Thymus (tissue), 14 donors: ENCODE results near the gene CWF19L2. TPM values are rescaled to one million over a fixed set of nuclear protein-coding genes. Genes with fewer than 3 reads are reported as not detected.
"Not testable (repeated sequence)": the region's sequence is repeated elsewhere in the genome, so short reads cannot be mapped to it uniquely, and the experiment has no call there.

Source experiments
- DNase-seq, 9 donors: peaks; one replicate each; pipeline ENCODE4 v3.0.0-alpha.2; 2013; ENCODE audit warnings: low spot score in 9 of 9, low read depth in 6 of 9, missing footprints in 1 of 9
- H3K27ac ChIP-seq, 2 donors: one replicate each; pipeline ENCODE4 v1.5.1; 2013; ENCODE audit warnings: control low read depth in 1 of 2, low read depth in 1 of 2, low read length in 1 of 2, mild to moderate bottlenecking in 1 of 2, moderate library complexity in 1 of 2
- H3K27me3 ChIP-seq, 2 donors: one replicate each; pipeline ENCODE4 v1.5.1; 2013; ENCODE audit warnings: low read length in 1 of 2; ENCODE audit not compliant: control insufficient read depth in 2 of 2, insufficient read depth in 1 of 2
- H3K36me3 ChIP-seq, 2 donors: one replicate each; pipeline ENCODE4 v1.5.1; 2013; ENCODE audit warnings: low read length in 1 of 2, mild to moderate bottlenecking in 1 of 2, moderate library complexity in 1 of 2; ENCODE audit not compliant: control insufficient read depth in 2 of 2, insufficient read depth in 2 of 2
- H3K4me1 ChIP-seq, 2 donors: one replicate each; pipeline ENCODE4 v1.5.1; 2013; ENCODE audit warnings: low read length in 2 of 2; ENCODE audit not compliant: control insufficient read depth in 2 of 2, insufficient read depth in 2 of 2
- H3K4me3 ChIP-seq, 2 donors: one replicate each; pipeline ENCODE4 v1.5.1; 2013; ENCODE audit warnings: low read length in 2 of 2, control low read depth in 1 of 2, mild to moderate bottlenecking in 1 of 2
- H3K9me3 ChIP-seq, 2 donors: one replicate each; pipeline ENCODE4 v1.5.1; 2013; ENCODE audit warnings: low read length in 1 of 2, mild to moderate bottlenecking in 1 of 2; ENCODE audit not compliant: control insufficient read depth in 2 of 2, insufficient read depth in 1 of 2
- WGBS: extraction: QIAGEN DNeasy Blood & Tissue Kit; methylation state at CpG from one replicate; pipeline ENCODE4 v1.1.7; 2013; 5-methylcytosine and 5-hydroxymethylcytosine counted together
- long read RNA-seq, 10 donors: transcript quantifications; one replicate each; lab custom pipeline, GENCODE V29; 2026
- polyA plus RNA-seq: library from polyadenylated mRNA; stranded (reverse); fragments of 200-250 nt; gene quantifications from one replicate; pipeline ENCODE4 v1.2.3, GENCODE V29; 2013
- total RNA-seq: library from RNA; stranded (reverse); fragments of 120-200 nt; gene quantifications from one replicate; pipeline ENCODE4 v1.2.4, GENCODE V29; 2013
- donor health status: healthy.

Gene CWF19L2
- total RNA-seq (20.4 TPM), polyA plus RNA-seq (12.1 TPM)
- long read RNA-seq, donor 1, result 0 reads
- long read RNA-seq, donor 2, result 0 reads
- long read RNA-seq, donor 3, partial matches to known transcripts, result 0 of 3 reads
- long read RNA-seq, donor 3, other reads (novel, unspliced or antisense), result 0 of 3 reads
- long read RNA-seq, donor 4, result 0 reads
- long read RNA-seq, donor 5, result 0 reads
- long read RNA-seq, donor 6, partial matches to known transcripts, result 0 of 4 reads
- long read RNA-seq, donor 6, other reads (novel, unspliced or antisense), result 0 of 4 reads
- long read RNA-seq, donor 7, partial matches to known transcripts, result 5 of 10 reads
- long read RNA-seq, donor 7, other reads (novel, unspliced or antisense), result 0 of 10 reads
- long read RNA-seq, donor 8, result 0 reads
- long read RNA-seq, donor 9, partial matches to known transcripts, result 0 of 1 reads
- long read RNA-seq, donor 9, other reads (novel, unspliced or antisense), result 0 of 1 reads
- long read RNA-seq, donor 10, result 0 reads

DNA sequence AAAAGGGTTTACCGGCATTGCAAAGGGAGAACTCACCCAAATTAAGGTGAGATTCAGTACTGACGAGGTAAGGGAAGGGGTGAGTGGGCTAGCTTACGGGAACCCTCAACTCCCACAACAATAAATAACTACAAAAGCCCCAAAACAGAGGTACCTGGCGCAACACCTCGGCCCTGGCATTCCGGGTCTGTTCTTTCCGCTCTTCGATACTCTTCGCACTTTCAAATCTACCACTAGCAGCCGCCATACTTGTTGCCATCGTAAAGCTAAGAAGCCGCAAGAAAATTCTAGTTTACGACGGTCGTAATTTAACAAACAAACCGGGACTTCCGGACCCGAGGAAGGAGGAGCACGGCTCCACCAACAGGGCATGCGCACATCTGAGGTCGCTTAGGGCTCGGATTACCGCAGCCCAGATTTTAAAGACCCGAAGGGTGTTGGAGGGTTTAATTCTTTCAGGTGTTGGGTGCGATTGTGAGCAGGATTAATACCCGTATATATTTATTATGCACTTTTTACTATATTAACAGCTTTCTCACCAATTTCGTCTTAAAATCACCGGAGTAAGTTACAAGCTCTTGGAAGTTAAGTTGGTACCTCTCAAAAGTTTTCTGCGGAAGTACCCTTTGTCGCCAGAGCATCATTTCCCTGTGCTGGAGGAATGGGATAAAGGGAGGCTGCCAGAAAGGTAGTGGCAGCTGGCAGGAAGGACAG lies at the start of gene CWF19L2:
TSS of gene CWF19L2 (minus strand) at position 268 of the 714 bp plus-strand sequence. CDS start at position 259, 9 bp downstream.
- peak within 1 kb of the TSS; percentile 78 to 93 for H3K4me3 ChIP-seq
- under 1% methylated on average over 30 of the region's 30 CpGs for whole genome bisulfite sequencing

DNA sequence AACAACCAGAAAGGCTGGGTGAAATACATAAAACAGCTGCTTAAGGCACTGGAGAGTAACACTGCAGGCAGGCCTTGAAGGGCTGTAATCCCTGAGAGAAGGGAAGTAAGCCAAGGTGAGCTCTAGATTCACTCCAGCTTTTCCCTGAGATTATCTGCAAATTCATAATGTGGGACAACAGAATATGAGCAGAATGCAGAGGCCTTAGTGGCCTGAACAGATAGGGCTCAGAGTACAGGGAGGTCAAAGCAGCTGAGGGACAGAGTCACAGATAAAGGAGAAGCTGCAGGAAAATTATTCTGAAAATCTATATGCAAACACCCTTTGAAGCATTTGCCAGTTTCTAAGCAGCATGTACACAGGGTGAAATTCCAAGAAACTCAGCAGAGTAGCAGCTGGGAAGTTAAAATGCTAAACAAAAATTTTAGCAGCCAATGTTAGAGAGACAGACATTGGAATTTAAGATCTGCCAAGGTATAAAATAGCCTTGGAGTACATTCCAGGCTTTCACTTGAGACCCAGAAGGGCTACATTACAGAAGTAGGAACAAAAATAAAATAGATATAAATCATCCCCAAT lies 48.1 kb upstream of the CWF19L2 start:
- Histone ChIP-seq H3K9me3 (peaks cover 0 to 3% of the 10 kb centered on the region in 2 donors), H3K4me3 (no peak overlapping the region), H3K36me3 (peaks cover 12 to 14% of the 10 kb centered on the region in 2 donors), H3K27ac (no peak overlapping the region), H3K27me3 (no peaks in the 10 kb centered on the region), H3K4me1 (no peaks in the 10 kb centered on the region)
- no peak for DNase-seq

More for the DNA sequence above, at the start of gene CWF19L2:
- DNase-seq, result peak; percentile 79 to 98 (median 91)
- H3K27me3 ChIP-seq, result no peaks in the 10 kb centered on the region
- peaks cover 2 to 3% of the 10 kb centered on the region in 2 donors for H3K4me1 ChIP-seq
- no peaks in the 10 kb centered on the region for H3K9me3 ChIP-seq
- H3K36me3 ChIP-seq, result peaks cover 13% of the 10 kb centered on the region in 2 donors
- peak within 1 kb of the TSS; percentile 80 to 87 for H3K27ac ChIP-seq

DNA sequence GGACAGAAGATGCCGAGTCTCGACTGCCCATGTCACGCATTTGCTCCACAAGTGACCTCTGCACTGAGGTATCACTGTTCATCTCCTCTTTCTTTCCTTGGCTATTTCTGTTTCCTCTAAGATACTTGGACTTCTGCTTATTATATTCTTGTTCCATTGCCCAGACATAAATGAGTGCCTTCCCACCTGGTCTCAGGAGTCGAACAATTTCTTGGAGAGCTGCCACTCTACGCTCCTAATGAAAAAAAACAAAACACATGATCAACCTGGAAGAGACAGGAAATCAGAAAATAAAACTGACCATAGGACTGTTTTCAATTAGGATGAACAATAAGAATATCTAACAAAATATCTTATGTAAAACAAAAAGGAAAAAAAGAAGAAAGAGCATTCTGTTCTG lies 47.4 kb upstream of the CWF19L2 start:
- peaks cover 12 to 14% of the 10 kb centered on the region in 2 donors for H3K36me3 ChIP-seq
- no peak overlapping the region for H3K27ac ChIP-seq
- no peak for DNase-seq
- H3K9me3 ChIP-seq, result peaks cover 0 to 3% of the 10 kb centered on the region in 2 donors
- no peaks in the 10 kb centered on the region for H3K27me3 ChIP-seq
- H3K4me3 ChIP-seq, result no peak overlapping the region
- H3K4me1 ChIP-seq, result no peaks in the 10 kb centered on the region
- WGBS, result 96% methylated on average over 5 of the region's 5 CpGs

DNA sequence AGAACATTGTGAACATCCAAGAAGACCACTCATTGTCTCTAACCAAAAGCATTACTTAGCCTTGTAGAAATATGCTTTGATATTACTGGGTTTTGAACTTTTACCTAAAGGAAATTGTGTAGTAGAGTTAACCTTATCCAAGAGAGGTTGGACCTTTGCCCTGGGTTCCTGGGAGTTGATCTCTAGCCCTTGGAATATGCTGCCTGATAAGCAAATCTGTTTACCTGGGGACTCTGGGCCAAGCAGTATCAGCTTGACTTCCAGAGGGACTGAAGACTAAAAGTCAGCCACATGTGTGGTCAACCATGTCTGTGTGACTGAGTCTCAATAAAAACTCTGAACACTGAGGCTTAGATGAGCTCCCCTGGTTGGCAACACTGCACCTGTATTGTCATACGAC lies 44.1 kb upstream of the CWF19L2 start:
- H3K27ac ChIP-seq, result no peak overlapping the region
- DNase-seq, result no peak
- 100% methylated on average over 1 of the region's 1 CpG for WGBS
- no peaks in the 10 kb centered on the region for H3K27me3 ChIP-seq
- peaks cover 12 to 14% of the 10 kb centered on the region in 2 donors for H3K36me3 ChIP-seq
- H3K4me1 ChIP-seq, result no peaks in the 10 kb centered on the region
- H3K9me3 ChIP-seq, result peaks cover 0 to 3% of the 10 kb centered on the region in 2 donors
- no peak overlapping the region for H3K4me3 ChIP-seq

DNA sequence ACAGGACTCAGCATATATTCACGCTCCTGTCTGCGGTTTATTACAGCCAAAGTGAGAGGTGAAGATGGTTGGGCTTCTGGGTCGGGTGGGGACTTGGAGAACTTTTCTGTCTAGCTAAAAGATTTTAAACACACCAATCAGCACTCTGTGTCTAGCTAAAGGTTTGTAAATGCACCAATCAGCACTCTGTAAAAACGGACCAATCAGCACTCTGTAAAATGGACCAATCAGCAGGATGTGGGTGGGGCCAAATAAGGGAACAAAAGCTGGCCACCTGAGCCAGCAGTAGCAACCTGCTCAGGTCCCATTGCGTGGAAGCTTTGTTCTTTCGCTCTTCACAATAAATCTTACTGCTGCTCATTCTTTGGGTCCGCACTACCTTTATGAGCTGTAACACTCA lies 39.7 kb upstream of the CWF19L2 start:
- H3K27me3 ChIP-seq, H3K36me3 ChIP-seq, DNase-seq, H3K4me1 ChIP-seq, H3K4me3 ChIP-seq, H3K27ac ChIP-seq, H3K9me3 ChIP-seq: not testable (repeated sequence)
- WGBS, result 96% methylated on average over 7 of the region's 7 CpGs

DNA sequence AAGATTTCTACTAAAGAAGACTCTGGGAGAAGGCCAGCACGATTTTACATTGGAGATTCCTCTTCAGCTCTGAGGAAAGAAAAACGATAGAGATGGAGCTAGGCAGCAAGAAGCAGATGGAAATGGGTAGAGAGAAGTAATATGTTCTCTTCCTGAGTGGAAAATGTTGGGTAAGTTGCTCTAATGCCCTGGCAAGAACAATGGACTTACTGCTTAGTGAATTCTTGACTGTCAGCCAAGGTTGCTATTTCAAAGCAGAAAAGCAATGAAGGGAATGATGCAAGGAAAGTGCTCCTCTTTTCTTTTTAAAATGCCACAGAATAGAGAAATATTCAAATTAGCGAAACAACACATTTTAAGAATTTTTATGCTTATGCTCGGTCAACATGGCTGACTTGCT lies 38.4 kb upstream of the CWF19L2 start:
- H3K4me3 ChIP-seq, result no peak overlapping the region
- H3K27me3 ChIP-seq, result no peaks in the 10 kb centered on the region
- H3K4me1 ChIP-seq, result no peaks in the 10 kb centered on the region
- no peak for DNase-seq
- 87% methylated on average over 4 of the region's 4 CpGs for WGBS
- H3K27ac ChIP-seq, result no peak overlapping the region
- H3K36me3 ChIP-seq, result no peaks in the 10 kb centered on the region
- no peaks in the 10 kb centered on the region for H3K9me3 ChIP-seq

DNA sequence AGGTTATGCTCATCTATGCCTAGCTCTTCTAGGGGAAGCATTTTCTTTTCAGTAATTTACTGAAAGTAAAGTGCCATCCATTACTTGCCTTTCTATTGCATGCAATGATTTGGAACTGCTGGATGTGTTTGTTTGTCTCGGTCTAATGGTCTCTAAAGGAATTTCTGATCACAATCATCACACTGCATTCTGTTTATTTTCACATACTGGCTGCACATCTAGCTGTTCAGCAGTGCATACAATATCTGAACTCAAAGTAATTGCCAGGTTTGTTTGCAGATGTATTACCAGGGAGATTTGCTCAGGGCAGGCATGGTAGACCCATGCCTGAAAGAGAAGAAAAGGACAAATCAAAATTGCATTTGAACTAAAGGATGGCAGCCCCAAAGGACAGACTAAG lies 36.4 kb upstream of the CWF19L2 start:
- no peaks in the 10 kb centered on the region for H3K4me1 ChIP-seq
- no peaks in the 10 kb centered on the region for H3K36me3 ChIP-seq
- H3K27ac ChIP-seq, result no peak overlapping the region
- no peaks in the 10 kb centered on the region for H3K9me3 ChIP-seq
- H3K27me3 ChIP-seq, result no peaks in the 10 kb centered on the region
- WGBS, result 93% methylated on average over 1 of the region's 1 CpG
- no peak overlapping the region for H3K4me3 ChIP-seq
- no peak for DNase-seq

DNA sequence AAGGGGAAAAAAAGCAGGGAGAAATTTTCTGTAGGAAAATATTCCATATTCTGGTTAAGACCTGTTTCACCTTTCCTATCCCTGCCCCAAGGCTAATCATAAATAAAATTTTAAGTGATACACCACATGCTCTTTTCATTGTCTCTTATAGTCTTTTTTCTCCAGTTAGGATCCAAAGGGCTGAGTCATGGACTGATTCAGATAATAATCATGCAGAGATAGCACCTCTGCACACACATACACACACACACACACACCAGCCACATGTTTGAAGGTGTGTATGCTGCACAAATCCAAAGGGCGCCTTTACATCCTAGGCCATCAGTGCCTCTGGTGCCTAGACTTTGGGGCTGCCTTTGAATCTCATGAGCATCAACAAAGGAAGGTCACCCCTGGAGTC lies 35.5 kb upstream of the CWF19L2 start:
- no peaks in the 10 kb centered on the region for H3K27me3 ChIP-seq
- H3K36me3 ChIP-seq, result no peaks in the 10 kb centered on the region
- H3K4me3 ChIP-seq, result no peak overlapping the region
- H3K4me1 ChIP-seq, result no peaks in the 10 kb centered on the region
- 95% methylated on average over 1 of the region's 1 CpG for WGBS
- H3K27ac ChIP-seq, result no peak overlapping the region
- H3K9me3 ChIP-seq, result no peaks in the 10 kb centered on the region
- DNase-seq, result no peak

DNA sequence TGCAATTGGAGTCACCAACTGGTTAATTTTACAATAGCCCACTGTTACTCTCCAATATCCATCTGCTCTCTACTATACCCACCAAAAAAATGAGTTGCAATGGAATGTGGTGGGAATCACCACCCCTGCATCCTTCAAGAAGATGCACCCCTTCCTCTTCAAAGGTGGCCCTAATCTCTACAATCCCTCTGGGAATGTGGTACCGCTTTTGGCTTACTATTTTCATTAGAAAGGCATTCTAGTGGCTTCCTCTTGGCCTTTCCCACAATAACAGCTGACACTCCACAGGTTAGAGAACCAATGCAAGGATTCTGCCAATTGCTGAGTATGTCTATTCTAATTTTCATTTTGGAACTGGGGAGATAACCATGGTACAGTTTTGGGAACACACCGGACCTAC lies 33.2 kb upstream of the CWF19L2 start:
- WGBS, result 97% methylated on average over 2 of the region's 2 CpGs

More for the DNA sequence above, 33.2 kb upstream of the CWF19L2 start:
- H3K4me1 ChIP-seq, result no peaks in the 10 kb centered on the region
- no peaks in the 10 kb centered on the region for H3K36me3 ChIP-seq
- no peaks in the 10 kb centered on the region for H3K9me3 ChIP-seq
- H3K27ac ChIP-seq, result no peak overlapping the region
- H3K27me3 ChIP-seq, result no peaks in the 10 kb centered on the region
- H3K4me3 ChIP-seq, result no peak overlapping the region
- no peak for DNase-seq
